HEK293 (cell line): ENCODE data around the gene SNRPD3.

Source experiments
- CTCF ChIA-PET: fragments of 350-600 bp; formaldehyde crosslinking; extraction: SDS; loops from one replicate; lab custom pipeline; 2021; ENCODE audit warnings: antibody characterized with exemption; lab: Yijun Ruan, JAX
- POLR2A ChIA-PET: fragments of 300-600 bp; formaldehyde crosslinking; extraction: SDS; loops from one replicate; lab custom pipeline; 2020; ENCODE audit warnings: antibody characterized with exemption, inconsistent platforms; lab: Yijun Ruan, JAX
- H3K27ac ChIP-seq: fragments of 200-500 bp; sonication (Bioruptor generic); 2 replicates; pipeline ENCODE4 v1.5.1; 2014; ENCODE audit warnings: low read depth, low read length, control low read depth, inconsistent platforms; ENCODE audit errors: extremely low read depth
- H3K36me3 ChIP-seq, 2 experiments: fragments of 200-500 bp in 1 of 2; sonication (Bioruptor generic) in 1 of 2; 1 replicate in 1 of 2; 2 replicates in 1 of 2; pipeline ENCODE4 v1.5.1; 2014 to 2017; ENCODE audit warnings: inconsistent platforms in 2 of 2, low read length in 2 of 2; ENCODE audit not compliant: control insufficient read depth in 2 of 2, insufficient read depth in 1 of 2
- H3K4me1 ChIP-seq: fragments of 200-500 bp; sonication (Bioruptor generic); 2 replicates; pipeline ENCODE4 v1.5.1; 2014; ENCODE audit warnings: mild to moderate bottlenecking, low read length, inconsistent platforms; ENCODE audit not compliant: control insufficient read depth, insufficient read depth
- H3K4me3 ChIP-seq: 2 replicates; pipeline ENCODE4 v1.5.1; 2011; ENCODE audit warnings: low read depth, mild to moderate bottlenecking, control low read depth, low read length, moderate library complexity
- H3K9me3 ChIP-seq: fragments of 200-500 bp; sonication (Bioruptor generic); 2 replicates; pipeline ENCODE4 v1.5.1; 2014; ENCODE audit warnings: low read depth, low read length, inconsistent platforms; ENCODE audit not compliant: control insufficient read depth, insufficient read depth
- MZF1 ChIP-seq: fragments of 450-650 bp; formaldehyde crosslinking; IDR thresholded peaks from 2 replicates; pipeline ENCODE4 v1.5.1; 2017; ENCODE audit warnings: missing biosample characterization, missing genetic modification characterization, borderline replicate concordance
- ZBTB1 ChIP-seq: fragments of 450-650 bp; formaldehyde crosslinking; IDR thresholded peaks from 2 replicates; pipeline ENCODE4 v1.5.1; 2016; ENCODE audit warnings: missing biosample characterization, missing genetic modification characterization
- ZBTB10 ChIP-seq: fragments of 450-650 bp; formaldehyde crosslinking; IDR thresholded peaks from 2 replicates; pipeline ENCODE4 v1.5.1; 2016; ENCODE audit warnings: missing biosample characterization, missing genetic modification characterization
- ZFHX2 ChIP-seq: fragments of 450-650 bp; formaldehyde crosslinking; conservative IDR thresholded peaks from 2 replicates; pipeline ENCODE4 v1.5.1; 2016; ENCODE audit warnings: missing biosample characterization, missing genetic modification characterization
- ZNF10 ChIP-seq: fragments of 450-650 bp; formaldehyde crosslinking; IDR thresholded peaks from 2 replicates; pipeline ENCODE4 v1.5.1; 2017; ENCODE audit warnings: missing biosample characterization, missing genetic modification characterization
- ZNF112 ChIP-seq: fragments of 450-650 bp; formaldehyde crosslinking; IDR thresholded peaks from 2 replicates; pipeline ENCODE4 v1.5.0; 2017; ENCODE audit warnings: missing biosample characterization, missing genetic modification characterization
- ZNF174 ChIP-seq: fragments of 450-650 bp; formaldehyde crosslinking; IDR thresholded peaks from 2 replicates; pipeline ENCODE4 v1.5.0; 2017; ENCODE audit warnings: missing biosample characterization, mild to moderate bottlenecking, missing genetic modification characterization
- ZNF274 ChIP-seq, 2 experiments: fragments of 200-500 bp in 1 of 2; fragments of 450-650 bp in 1 of 2; sonication (Bioruptor generic) in 1 of 2; formaldehyde crosslinking in 1 of 2; IDR thresholded peaks; 2 replicates each; pipeline versions ENCODE4 v1.5.1 to v1.6.1; 2014 to 2016; ENCODE audit warnings: borderline replicate concordance in 1 of 2, inconsistent platforms in 1 of 2, low read length in 1 of 2, missing biosample characterization in 1 of 2, missing genetic modification characterization in 1 of 2
- ZNF311 ChIP-seq: fragments of 450-650 bp; formaldehyde crosslinking; IDR thresholded peaks from 2 replicates; pipeline ENCODE4 v1.5.1; 2017; ENCODE audit warnings: missing biosample characterization, missing genetic modification characterization, borderline replicate concordance
- ZNF394 ChIP-seq: fragments of 450-650 bp; formaldehyde crosslinking; IDR thresholded peaks from 2 replicates; pipeline ENCODE4 v1.5.1; 2016; ENCODE audit warnings: missing biosample characterization, missing genetic modification characterization, mild to moderate bottlenecking, moderate library complexity, borderline replicate concordance
- ZNF530 ChIP-seq: fragments of 450-650 bp; formaldehyde crosslinking; IDR thresholded peaks from 2 replicates; pipeline ENCODE4 v1.5.1; 2016; ENCODE audit warnings: low read depth, missing biosample characterization, missing genetic modification characterization
- ZNF549 ChIP-seq: fragments of 450-650 bp; IDR thresholded peaks from 2 replicates; pipeline ENCODE4 v1.5.1; 2018; ENCODE audit warnings: missing biosample characterization, missing genetic modification characterization, mild to moderate bottlenecking, inconsistent platforms, moderate library complexity
- ZNF677 ChIP-seq: fragments of 450-650 bp; IDR thresholded peaks from 2 replicates; pipeline ENCODE4 v1.5.0; 2018; ENCODE audit warnings: missing biosample characterization, mild to moderate bottlenecking, missing genetic modification characterization, moderate library complexity
- ZNF830 ChIP-seq: fragments of 450-650 bp; IDR thresholded peaks from 2 replicates; pipeline ENCODE4 v1.5.0; 2018; ENCODE audit warnings: missing biosample characterization, missing genetic modification characterization, low read depth, mild to moderate bottlenecking, moderate library complexity
- TF ChIP-seq, protein P1 (sequence below): fragments of 450-650 bp; formaldehyde crosslinking; IDR thresholded peaks from 2 replicates; pipeline ENCODE4 v1.5.1; 2017; ENCODE audit warnings: missing biosample characterization, mild to moderate bottlenecking, missing genetic modification characterization, moderate library complexity
- TF ChIP-seq, protein P2 (sequence below): fragments of 450-650 bp; formaldehyde crosslinking; IDR thresholded peaks from 2 replicates; pipeline ENCODE4 v1.5.1; 2017; ENCODE audit warnings: missing biosample characterization, missing genetic modification characterization
- TF ChIP-seq, protein P3 (sequence below): fragments of 450-650 bp; formaldehyde crosslinking; IDR thresholded peaks from 2 replicates; pipeline ENCODE4 v1.5.1; 2016; ENCODE audit warnings: missing biosample characterization, missing genetic modification characterization

The SNRPD3 gene

DNA sequence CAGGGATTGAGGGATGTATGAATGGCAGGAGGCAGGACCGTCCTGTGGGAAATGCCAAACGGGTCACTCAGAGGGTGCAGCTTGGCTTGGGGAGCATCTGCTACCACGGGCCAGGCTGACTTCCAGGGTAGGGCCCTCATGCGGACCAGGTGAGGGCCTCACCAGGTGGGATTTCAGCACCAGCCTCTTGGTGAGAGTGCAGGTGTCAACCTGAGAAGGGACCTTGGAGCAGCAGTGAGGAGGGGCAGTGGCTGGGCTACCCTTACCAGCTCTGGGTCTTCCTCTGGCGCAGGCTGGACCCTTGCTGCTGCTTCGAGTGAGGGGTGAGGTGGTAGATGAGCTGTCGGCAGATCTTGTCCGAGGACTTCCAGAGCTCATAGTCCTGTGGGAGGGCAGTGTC, 32.1 kb downstream of the SNRPD3 start:
- CTCF ChIA-PET = no interaction called here
- peaks cover 16% of the 10 kb centered on the region for H3K4me1 ChIP-seq
- POLR2A ChIA-PET = no interaction called here
- no peak for TF ChIP-seq ZNF394
- no peak for TF ChIP-seq ZNF830 (tag by site-specific recombination)
- TF ChIP-seq, protein P1, sequence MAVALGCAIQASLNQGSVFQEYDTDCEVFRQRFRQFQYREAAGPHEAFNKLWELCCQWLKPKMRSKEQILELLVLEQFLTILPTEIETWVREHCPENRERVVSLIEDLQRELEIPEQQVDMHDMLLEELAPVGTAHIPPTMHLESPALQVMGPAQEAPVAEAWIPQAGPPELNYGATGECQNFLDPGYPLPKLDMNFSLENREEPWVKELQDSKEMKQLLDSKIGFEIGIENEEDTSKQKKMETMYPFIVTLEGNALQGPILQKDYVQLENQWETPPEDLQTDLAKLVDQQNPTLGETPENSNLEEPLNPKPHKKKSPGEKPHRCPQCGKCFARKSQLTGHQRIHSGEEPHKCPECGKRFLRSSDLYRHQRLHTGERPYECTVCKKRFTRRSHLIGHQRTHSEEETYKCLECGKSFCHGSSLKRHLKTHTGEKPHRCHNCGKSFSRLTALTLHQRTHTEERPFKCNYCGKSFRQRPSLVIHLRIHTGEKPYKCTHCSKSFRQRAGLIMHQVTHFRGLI (tag by site-specific recombination) = no peak
- TF ChIP-seq ZFHX2 (tag by site-specific recombination) = no peak
- TF ChIP-seq, protein P2, sequence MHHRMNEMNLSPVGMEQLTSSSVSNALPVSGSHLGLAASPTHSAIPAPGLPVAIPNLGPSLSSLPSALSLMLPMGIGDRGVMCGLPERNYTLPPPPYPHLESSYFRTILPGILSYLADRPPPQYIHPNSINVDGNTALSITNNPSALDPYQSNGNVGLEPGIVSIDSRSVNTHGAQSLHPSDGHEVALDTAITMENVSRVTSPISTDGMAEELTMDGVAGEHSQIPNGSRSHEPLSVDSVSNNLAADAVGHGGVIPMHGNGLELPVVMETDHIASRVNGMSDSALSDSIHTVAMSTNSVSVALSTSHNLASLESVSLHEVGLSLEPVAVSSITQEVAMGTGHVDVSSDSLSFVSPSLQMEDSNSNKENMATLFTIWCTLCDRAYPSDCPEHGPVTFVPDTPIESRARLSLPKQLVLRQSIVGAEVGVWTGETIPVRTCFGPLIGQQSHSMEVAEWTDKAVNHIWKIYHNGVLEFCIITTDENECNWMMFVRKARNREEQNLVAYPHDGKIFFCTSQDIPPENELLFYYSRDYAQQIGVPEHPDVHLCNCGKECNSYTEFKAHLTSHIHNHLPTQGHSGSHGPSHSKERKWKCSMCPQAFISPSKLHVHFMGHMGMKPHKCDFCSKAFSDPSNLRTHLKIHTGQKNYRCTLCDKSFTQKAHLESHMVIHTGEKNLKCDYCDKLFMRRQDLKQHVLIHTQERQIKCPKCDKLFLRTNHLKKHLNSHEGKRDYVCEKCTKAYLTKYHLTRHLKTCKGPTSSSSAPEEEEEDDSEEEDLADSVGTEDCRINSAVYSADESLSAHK = no peak
- TF ChIP-seq ZNF112 (tag by site-specific recombination) = no peak
- TF ChIP-seq ZNF274 (IDR thresholded peaks at IDR 0.05; ENCODE audit: low read length) = no peak
- TF ChIP-seq ZNF274 (tag by site-specific recombination; IDR thresholded peaks at IDR 0.05; ENCODE audit: borderline replicate concordance) = no peak
- TF ChIP-seq, protein P3, sequence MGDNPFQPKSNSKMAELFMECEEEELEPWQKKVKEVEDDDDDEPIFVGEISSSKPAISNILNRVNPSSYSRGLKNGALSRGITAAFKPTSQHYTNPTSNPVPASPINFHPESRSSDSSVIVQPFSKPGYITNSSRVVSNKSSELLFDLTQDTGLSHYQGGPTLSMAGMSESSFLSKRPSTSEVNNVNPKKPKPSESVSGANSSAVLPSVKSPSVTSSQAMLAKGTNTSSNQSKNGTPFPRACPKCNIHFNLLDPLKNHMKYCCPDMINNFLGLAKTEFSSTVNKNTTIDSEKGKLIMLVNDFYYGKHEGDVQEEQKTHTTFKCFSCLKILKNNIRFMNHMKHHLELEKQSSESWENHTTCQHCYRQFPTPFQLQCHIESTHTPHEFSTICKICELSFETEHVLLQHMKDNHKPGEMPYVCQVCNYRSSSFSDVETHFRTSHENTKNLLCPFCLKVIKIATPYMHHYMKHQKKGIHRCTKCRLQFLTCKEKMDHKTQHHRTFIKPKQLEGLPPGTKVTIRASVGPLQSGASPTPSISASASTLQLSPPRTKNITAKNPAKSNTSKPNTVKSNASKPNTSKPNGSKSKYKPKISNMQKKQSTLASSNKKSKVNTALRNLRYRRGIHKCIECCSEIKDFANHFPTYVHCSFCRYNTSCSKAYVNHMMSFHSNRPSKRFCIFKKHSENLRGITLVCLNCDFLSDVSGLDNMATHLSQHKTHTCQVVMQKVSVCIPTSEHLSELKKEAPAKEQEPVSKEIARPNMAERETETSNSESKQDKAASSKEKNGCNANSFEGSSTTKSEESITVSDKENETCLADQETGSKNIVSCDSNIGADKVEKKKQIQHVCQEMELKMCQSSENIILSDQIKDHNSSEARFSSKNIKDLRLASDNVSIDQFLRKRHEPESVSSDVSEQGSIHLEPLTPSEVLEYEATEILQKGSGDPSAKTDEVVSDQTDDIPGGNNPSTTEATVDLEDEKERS (tag by site-specific recombination) = no peak
- no peak for TF ChIP-seq ZNF311 (tag by site-specific recombination)
- TF ChIP-seq ZBTB10 (tag by site-specific recombination) = no peak
- TF ChIP-seq MZF1 (tag by site-specific recombination) = no peak
- no peak for TF ChIP-seq ZNF549
- TF ChIP-seq ZNF677 (tag by site-specific recombination) = no peak
- no peak for TF ChIP-seq ZNF10 (tag by site-specific recombination)
- no peak for TF ChIP-seq ZNF174 (tag by site-specific recombination)
- no peak for TF ChIP-seq ZNF530 (tag by site-specific recombination)
- no peak for TF ChIP-seq ZBTB1
- H3K36me3 ChIP-seq = peaks cover 0 to 40% of the 10 kb centered on the region in 2 experiments; a peak in 1 of 3 replicates
- H3K27ac ChIP-seq = no peak overlapping the region
- H3K4me3 ChIP-seq = no peak overlapping the region
- H3K9me3 ChIP-seq = no peaks in the 10 kb centered on the region
